HepG2 (cell line): ENCODE data around the gene IRGM. TPM values are rescaled to one million over a fixed set of nuclear protein-coding genes. Genes with fewer than 3 reads are reported as not detected.

Experiments used
- ARNTL ChIP-seq: sonication (generic); formaldehyde crosslinking; IDR thresholded peaks from 2 replicates; pipeline ENCODE4 v1.4.0; 2020; ENCODE audit warnings: mild to moderate bottlenecking, missing genetic modification reagents
- ATF6 ChIP-seq: sonication (generic); formaldehyde crosslinking; conservative IDR thresholded peaks from 2 replicates; pipeline ENCODE4 v1.4.0; 2020; ENCODE audit warnings: missing genetic modification reagents
- BHLHE40 ChIP-seq: IDR thresholded peaks from 2 replicates; pipeline ENCODE4 v1.6.1; 2011; ENCODE audit warnings: low read length, improper control_type of control experiment
- EP300 ChIP-seq, 3 experiments: sonication (generic) in 1 of 3; formaldehyde crosslinking in 1 of 3; IDR thresholded peaks; 2 replicates each; pipeline versions ENCODE4 v1.5.1 to v1.6.1; 2011 to 2020; ENCODE audit warnings: low read depth in 2 of 3, low read length in 2 of 3, borderline replicate concordance in 1 of 3, improper control_type of control experiment in 1 of 3, mild to moderate bottlenecking in 1 of 3, missing genetic modification reagents in 1 of 3, moderate library complexity in 1 of 3
- EZH2 ChIP-seq: conservative IDR thresholded peaks from 2 replicates; pipeline ENCODE4 v1.6.1; 2012; ENCODE audit warnings: mild to moderate bottlenecking, low read depth, low read length, moderate library complexity
- FOXK1 ChIP-seq: sonication (generic); formaldehyde crosslinking; IDR thresholded peaks from 2 replicates; pipeline ENCODE4 v1.4.0; 2020; ENCODE audit warnings: low read depth, missing genetic modification reagents, borderline replicate concordance
- FOXO1 ChIP-seq: sonication (generic); formaldehyde crosslinking; IDR thresholded peaks from 2 replicates; pipeline ENCODE4 v1.4.0; 2020; ENCODE audit warnings: missing genetic modification reagents
- HCFC1 ChIP-seq: fragments of 150-350 bp; IDR thresholded peaks from 2 replicates; pipeline ENCODE4 v1.6.1; 2014; ENCODE audit warnings: low read depth, low read length
- MBD4 ChIP-seq: IDR thresholded peaks from 2 replicates; pipeline ENCODE4 v1.6.1; 2012; ENCODE audit warnings: low read length, inconsistent platforms, borderline replicate concordance
- NFYC ChIP-seq: IDR thresholded peaks from 2 replicates; pipeline ENCODE4 v1.6.1; 2016; ENCODE audit warnings: missing genetic modification reagents, missing compliant biosample characterization
- PRMT3 ChIP-seq: sonication (generic); formaldehyde crosslinking; IDR thresholded peaks from 2 replicates; pipeline ENCODE4 v1.8.1; 2022; ENCODE audit warnings: low read depth, mild to moderate bottlenecking, moderate library complexity, missing genetic modification reagents, borderline replicate concordance
- SMC3 ChIP-seq: IDR thresholded peaks from 2 replicates; pipeline ENCODE4 v1.6.1; 2011; ENCODE audit warnings: low read length, improper control_type of control experiment
- SRF ChIP-seq: IDR thresholded peaks from 2 replicates; pipeline ENCODE4 v1.6.1; 2011; ENCODE audit warnings: mild to moderate bottlenecking, low read depth, low read length, moderate library complexity
- TEAD2 ChIP-seq: sonication (generic); formaldehyde crosslinking; IDR thresholded peaks from 2 replicates; pipeline ENCODE4 v1.9.0; 2021; ENCODE audit warnings: missing genetic modification reagents
- TRIM24 ChIP-seq: sonication (generic); formaldehyde crosslinking; IDR thresholded peaks from 2 replicates; pipeline ENCODE4 v1.8.0; 2022; ENCODE audit warnings: mild to moderate bottlenecking, missing genetic modification reagents
- ZBTB10 ChIP-seq: sonication (generic); formaldehyde crosslinking; IDR thresholded peaks from 2 replicates; pipeline ENCODE4 v1.4.0; 2020; ENCODE audit warnings: missing genetic modification reagents, borderline replicate concordance
- ZNF101 ChIP-seq: sonication (generic); formaldehyde crosslinking; IDR thresholded peaks from 2 replicates; pipeline ENCODE4 v1.4.0; 2020; ENCODE audit warnings: mild to moderate bottlenecking, low read depth, missing genetic modification reagents, borderline replicate concordance
- ZNF180 ChIP-seq: sonication (generic); formaldehyde crosslinking; IDR thresholded peaks from 2 replicates; pipeline ENCODE4 v1.4.0; 2020; ENCODE audit warnings: low read depth, missing genetic modification reagents, borderline replicate concordance
- ZNF224 ChIP-seq: sonication (generic); formaldehyde crosslinking; IDR thresholded peaks from 2 replicates; pipeline ENCODE4 v1.5.0; 2020; ENCODE audit warnings: mild to moderate bottlenecking, missing genetic modification reagents
- ZNF543 ChIP-seq: sonication (generic); formaldehyde crosslinking; IDR thresholded peaks from 2 replicates; pipeline ENCODE4 v1.4.0; 2020; ENCODE audit warnings: mild to moderate bottlenecking, missing genetic modification reagents
- ZNF713 ChIP-seq: sonication (generic); formaldehyde crosslinking; IDR thresholded peaks from 2 replicates; pipeline ENCODE4 v1.4.0; 2020; ENCODE audit warnings: mild to moderate bottlenecking, missing genetic modification reagents
- ZNF747 ChIP-seq: sonication (generic); formaldehyde crosslinking; IDR thresholded peaks from 2 replicates; pipeline ENCODE4 v1.8.1; 2023; ENCODE audit warnings: missing genetic modification reagents, mild to moderate bottlenecking, borderline replicate concordance
- ZNF788 ChIP-seq: sonication (generic); formaldehyde crosslinking; IDR thresholded peaks from 2 replicates; pipeline ENCODE4 v1.5.0; 2020; ENCODE audit warnings: mild to moderate bottlenecking, missing genetic modification reagents, borderline replicate concordance
- polyA plus RNA-seq, 8 experiments: library from polyadenylated mRNA; depleted of rRNA in 3 of 8; stranded (reverse) in 7 of 8; unstranded in 1 of 8; fragments of >200 nt; fragmentation: Illumina TruSeq in 4 of 8; extraction: Trizol in 4 of 8; gene quantifications; 2 replicates each; pipeline versions ENCODE4 v1.2.1 to v1.2.3, GENCODE V29; 2011 to 2016; ENCODE audit warnings: low read depth in 4 of 8, missing spikeins in 1 of 8, mixed read lengths in 1 of 8; ENCODE audit not compliant: insufficient read depth in 1 of 8
- total RNA-seq, 5 experiments: library from RNA; depleted of rRNA; stranded (reverse); fragments of >200 nt; fragmentation: Illumina TruSeq; extraction: Trizol; gene quantifications; 2 replicates each; pipeline ENCODE4 v1.2.3, GENCODE V29; 2016; ENCODE audit warnings: low read depth in 1 of 5
- TF ChIP-seq, protein P1 (sequence below): sonication (generic); formaldehyde crosslinking; IDR thresholded peaks from 2 replicates; pipeline ENCODE4 v1.4.0; 2020; ENCODE audit warnings: mild to moderate bottlenecking, missing genetic modification reagents

IRGM gene
- total and polyA plus RNA-seq, 2 of the 13 experiments (the other 11 are each of a cell fraction or from before 2014, with no cell fraction given) = not detected

DNA sequence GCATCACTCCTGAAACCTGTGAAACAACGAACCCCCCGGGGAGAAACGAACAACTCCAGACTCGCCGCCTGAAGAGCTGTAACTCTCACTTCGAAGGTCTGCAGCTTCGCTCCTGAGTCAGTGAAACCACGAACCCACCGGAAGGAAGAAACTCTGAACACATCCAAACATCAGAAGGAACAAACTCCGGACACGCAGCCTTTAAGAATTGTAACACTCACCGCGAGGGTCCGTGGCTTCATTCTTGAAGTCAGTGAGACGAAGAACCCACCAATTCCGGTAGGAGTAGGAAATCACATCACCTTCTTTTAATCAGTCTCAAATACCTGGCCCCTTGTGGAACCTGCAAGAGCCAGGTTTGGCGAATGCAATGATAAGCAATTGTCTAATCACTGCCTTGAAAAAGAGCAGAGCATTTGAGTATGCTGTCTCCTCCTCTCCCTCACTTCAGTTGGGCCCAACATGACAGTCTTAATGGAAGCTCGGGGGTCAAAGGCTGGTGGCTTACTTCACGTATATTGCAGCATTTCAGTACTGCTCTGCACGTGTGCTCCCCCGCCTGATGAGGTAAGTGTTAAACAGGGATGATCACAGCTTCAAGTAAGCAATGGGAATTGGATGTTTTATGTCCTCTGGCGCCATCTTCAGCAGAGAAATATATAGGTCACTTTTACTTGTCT, 473 bp downstream of the IRGM start (continued):
- TF ChIP-seq ZBTB10 (CRISPR knock-in tag) = no peak
- no peak for TF ChIP-seq ZNF788 (CRISPR knock-in tag)
- TF ChIP-seq TEAD2 (CRISPR knock-in tag) = no peak
- no peak for TF ChIP-seq SRF
- TF ChIP-seq ATF6 = no peak
- no peak for TF ChIP-seq TRIM24 (CRISPR knock-in tag)
- TF ChIP-seq ZNF713 (CRISPR knock-in tag) = no peak
- peak; percentile 63; the same call in 1 of the 2 replicates for TF ChIP-seq SMC3
- TF ChIP-seq FOXK1 (CRISPR knock-in tag) = no peak
- TF ChIP-seq EZH2 = no peak
- 0 out of 2 replicates have a peak, but pooled peaks have one; percentile 11 for TF ChIP-seq FOXO1
- TF ChIP-seq ZNF747 (CRISPR knock-in tag) = no peak
- no peak for TF ChIP-seq HCFC1
- TF ChIP-seq ZNF180 = no peak
- no peak for TF ChIP-seq MBD4
- TF ChIP-seq ARNTL = no peak
- no peak for TF ChIP-seq ZNF101
- no peak for TF ChIP-seq ZNF224 (CRISPR knock-in tag)
- TF ChIP-seq EP300 (IDR thresholded peaks at IDR 0.05; ENCODE audit: low read depth in 2 of 2, low read length in 2 of 2) = no peak
- TF ChIP-seq EP300 (CRISPR knock-in tag; IDR thresholded peaks at IDR 0.05; ENCODE audit: borderline replicate concordance) = no peak
- TF ChIP-seq BHLHE40 = peak; percentile 91
- no peak for TF ChIP-seq ZNF543 (CRISPR knock-in tag)
- TF ChIP-seq NFYC (CRISPR knock-in tag) = peak; percentile 23; the same call in 1 of the 2 replicates
- TF ChIP-seq, protein P1, sequence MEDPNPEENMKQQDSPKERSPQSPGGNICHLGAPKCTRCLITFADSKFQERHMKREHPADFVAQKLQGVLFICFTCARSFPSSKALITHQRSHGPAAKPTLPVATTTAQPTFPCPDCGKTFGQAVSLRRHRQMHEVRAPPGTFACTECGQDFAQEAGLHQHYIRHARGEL (CRISPR knock-in tag) = no peak
- TF ChIP-seq PRMT3 (CRISPR knock-in tag) = no peak
